HG03135 (cell line): Measurements from ENCODE around the gene CNGA3.
"Not testable (repeated sequence)": the region's sequence is repeated elsewhere in the genome, so short reads cannot be mapped to it uniquely, and the experiment has no call there.

Experiments used
- ATAC-seq: cut with Tn5 transposase; IDR thresholded peaks from one replicate; pipeline ENCODE4 v1.9.1; 2021; ENCODE audit warnings: mild to moderate bottlenecking, moderate library complexity; ENCODE audit not compliant: unreplicated experiment

The CNGA3 gene

GRCh38 chr2:98346311-98347236 is at the start of gene CNGA3:
CNGA3 (plus strand) TSS chr2:98346456; CDS start chr2:98369976, 23,520 bp downstream.
- ATAC-seq = no peak

- ATAC-seq = no peak
Observed at GRCh38 chr2:98297817-98298682, 48.2 kb upstream of the CNGA3 start.

- ATAC-seq = no peak
Observed at GRCh38 chr2:98298683-98299164, 47.5 kb upstream of the CNGA3 start.

GRCh38 chr2:98299211-98299905 is 46.9 kb upstream of the CNGA3 start:
- no peak for ATAC-seq

- no peak for ATAC-seq
Observed at GRCh38 chr2:98300141-98300874, 45.9 kb upstream of the CNGA3 start.

- no peak for ATAC-seq
Observed at GRCh38 chr2:98301469-98301868, 44.8 kb upstream of the CNGA3 start.

- not testable (repeated sequence) for ATAC-seq
Observed at GRCh38 chr2:98307131-98307696, 39.0 kb upstream of the CNGA3 start.

- no peak for ATAC-seq
Observed at GRCh38 chr2:98308068-98308467, 38.2 kb upstream of the CNGA3 start.

GRCh38 chr2:98308532-98308931 is 37.7 kb upstream of the CNGA3 start:
- ATAC-seq = no peak

- ATAC-seq = no peak
Observed at GRCh38 chr2:98309580-98309979, 36.7 kb upstream of the CNGA3 start.

GRCh38 chr2:98310010-98310409 is 36.2 kb upstream of the CNGA3 start:
- ATAC-seq = no peak

- ATAC-seq = no peak
Observed at GRCh38 chr2:98311090-98311489, 35.2 kb upstream of the CNGA3 start.

GRCh38 chr2:98311771-98312545 is 34.3 kb upstream of the CNGA3 start:
- no peak for ATAC-seq

- ATAC-seq = no peak
Observed at GRCh38 chr2:98313492-98314250, 32.6 kb upstream of the CNGA3 start.

- no peak for ATAC-seq
Observed at GRCh38 chr2:98314251-98314650, 32.0 kb upstream of the CNGA3 start.

GRCh38 chr2:98315957-98316356 is 30.3 kb upstream of the CNGA3 start:
- no peak for ATAC-seq

- no peak for ATAC-seq
Observed at GRCh38 chr2:98317214-98317613, 29.0 kb upstream of the CNGA3 start.

- ATAC-seq = not testable (repeated sequence)
Observed at GRCh38 chr2:98320171-98320570, 26.1 kb upstream of the CNGA3 start.
